NK-92 treated with Interleukin-12 subunit alpha and Interleukin-12 subunit beta, amount 100 ng/mL, for 24 hours (cell line): ENCODE data around the gene GRWD1.

Experiments used
- DNase-seq: peaks from one replicate; lab custom pipeline; 2025; lab: John Stamatoyannopoulos, UW

The GRWD1 gene

DNA sequence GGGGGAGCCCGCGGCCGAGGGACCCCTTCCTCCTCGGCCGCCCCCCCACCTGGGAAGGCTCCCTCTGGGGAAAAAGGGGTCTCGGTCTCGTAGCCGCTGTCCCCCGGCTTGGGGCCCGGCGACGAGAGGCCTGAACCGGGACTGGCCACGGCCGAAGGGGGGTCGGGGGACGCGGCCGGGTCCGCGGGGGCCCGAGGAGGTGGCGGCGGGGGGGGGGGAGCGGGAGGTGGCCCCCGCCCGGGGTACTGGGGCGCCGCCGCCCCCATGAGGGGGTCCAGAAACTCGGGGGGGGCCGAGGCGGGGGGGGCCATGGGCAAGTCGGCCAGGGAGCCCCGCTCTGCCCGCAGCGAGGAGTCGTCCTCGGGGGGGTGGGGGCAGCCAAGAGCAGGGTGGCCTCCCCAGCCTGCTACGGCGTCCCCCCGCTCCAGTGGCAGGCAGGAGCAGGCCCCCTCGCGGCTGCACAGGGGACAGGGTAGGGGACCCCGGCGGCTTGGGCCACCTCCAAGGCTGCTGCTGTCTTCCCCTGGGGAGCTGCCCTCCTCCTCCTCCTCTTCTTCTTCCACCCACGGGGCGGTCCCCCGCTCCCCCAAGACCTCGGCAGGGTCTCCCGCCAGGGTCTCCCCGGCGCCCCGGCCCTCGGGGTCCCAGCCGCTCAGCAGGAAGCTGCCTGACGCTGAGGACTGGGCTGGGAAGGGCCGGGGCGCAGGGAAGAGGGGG, 53.0 kb downstream of the GRWD1 start:
- no peak for DNase-seq

GRCh38 chr19:48499316-48500090, 53.7 kb downstream of the GRWD1 start:
- no peak for DNase-seq

DNA sequence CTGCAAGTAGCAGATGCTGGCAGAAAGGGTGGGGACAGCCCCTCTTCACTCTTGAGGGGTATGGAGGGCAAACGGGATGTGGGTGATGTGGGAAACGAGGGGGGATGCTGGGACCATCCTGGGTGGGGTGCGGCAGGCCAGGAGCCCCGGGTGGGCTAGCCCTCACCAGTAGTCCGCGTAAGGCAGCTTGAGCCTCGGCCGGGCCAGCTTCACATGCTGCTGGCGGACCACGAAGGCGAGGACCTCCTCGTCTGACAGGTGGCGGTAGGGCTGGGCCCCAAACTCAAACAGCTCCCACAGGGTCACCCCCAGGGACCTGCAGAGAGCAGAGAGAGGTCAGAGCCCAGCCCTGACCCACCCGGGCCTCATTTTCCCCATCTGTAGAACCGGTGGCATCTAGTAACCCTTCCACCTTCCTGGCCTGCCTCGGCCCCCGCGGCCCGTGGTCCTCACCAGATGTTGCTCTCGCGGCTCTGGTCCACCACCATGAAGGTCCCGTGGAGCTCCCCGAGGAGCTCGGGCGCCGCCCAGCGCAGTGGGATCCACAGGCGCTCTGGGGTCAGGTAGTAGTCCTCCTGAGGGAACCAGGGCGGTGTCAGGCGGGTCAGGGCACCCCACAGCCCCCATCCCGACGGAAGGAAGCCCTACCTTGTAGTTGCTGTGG, 55.2 kb downstream of the GRWD1 start:
- no peak for DNase-seq

- DNase-seq: no peak
Observed at GRCh38 chr19:48501494-48502349, 55.9 kb downstream of the GRWD1 start.

GRCh38 chr19:48502350-48503018, 56.7 kb downstream of the GRWD1 start:
- DNase-seq: no peak

DNA sequence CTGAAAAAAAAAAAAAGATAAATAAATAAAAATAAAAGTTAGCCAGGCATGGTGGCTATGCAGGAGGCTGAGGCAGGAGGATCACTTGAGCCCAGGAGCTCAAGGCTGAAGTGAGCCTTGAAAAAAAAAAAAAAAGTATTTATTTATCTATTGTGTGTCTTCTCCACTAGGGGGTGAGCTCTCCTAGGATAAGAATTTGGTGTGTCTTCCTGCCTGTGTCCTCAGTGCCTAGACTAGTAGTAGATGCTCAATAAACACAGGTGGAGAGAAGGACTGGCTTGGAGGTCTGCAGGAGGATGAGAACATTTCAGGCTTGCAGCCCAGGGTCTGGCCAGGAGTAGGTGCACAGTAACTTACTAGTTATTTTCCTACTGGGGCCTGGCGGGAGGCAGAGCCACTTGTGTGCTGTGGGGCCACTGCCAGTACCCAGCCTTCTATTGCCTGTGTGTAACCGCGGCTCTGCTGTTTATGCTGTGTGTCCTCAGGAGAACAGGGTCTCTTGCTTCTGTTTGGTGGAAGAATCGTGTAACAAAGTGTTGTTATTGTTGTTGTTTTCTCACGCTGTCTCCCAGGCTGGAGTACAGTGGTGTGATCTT, 60.5 kb downstream of the GRWD1 start:
- no peak for DNase-seq
